SK-N-SH (cell line): ENCODE results near the gene WHAMM. TPM values are rescaled to one million over a fixed set of nuclear protein-coding genes. Genes with fewer than 3 reads are reported as not detected.

Experiments
- CTCF ChIA-PET: fragments of 300-600, 350-600 bp; formaldehyde crosslinking; extraction: SDS; loops from one replicate; lab custom pipeline; 2021; lab: Yijun Ruan, JAX
- POLR2A ChIA-PET: fragments of 350-600 bp; sonication (Branson Sonifier 250); formaldehyde crosslinking; extraction: SDS; loops from one replicate; lab custom pipeline; 2020; ENCODE audit warnings: antibody characterized with exemption, inconsistent platforms; lab: Yijun Ruan, JAX
- DNase-seq: peaks from one replicate; pipeline ENCODE4 v3.0.0; 2012
- H2AFZ ChIP-seq: fragments of 200-600 bp; sonication (generic); 2 replicates; pipeline ENCODE4 v1.8.1; 2016; ENCODE audit warnings: antibody characterized with exemption, mild to moderate bottlenecking, low read depth
- H3F3A ChIP-seq: fragments of 200-600 bp; sonication (generic); replicated peaks from 2 replicates; pipeline ENCODE3; 2016; ENCODE audit warnings: antibody characterized with exemption, mild to moderate bottlenecking; ENCODE audit not compliant: insufficient read depth
- H3K27ac ChIP-seq, 2 experiments: fragments of 200-500 bp in 1 of 2; fragments of 200-600 bp in 1 of 2; sonication (Bioruptor generic) in 1 of 2; sonication (generic), shearing (Covaris generic) in 1 of 2; 2 replicates each; pipeline versions ENCODE4 v1.5.1 to v1.6.1; 2014 to 2016; ENCODE audit warnings: low read depth in 2 of 2, inconsistent platforms in 1 of 2, low read length in 1 of 2, mild to moderate bottlenecking in 1 of 2, mixed read lengths in 1 of 2
- H3K27me3 ChIP-seq: fragments of 200-600 bp; sonication (generic), shearing (Covaris generic); 2 replicates; pipeline ENCODE4 v1.6.1; 2016; ENCODE audit warnings: mixed run types; ENCODE audit not compliant: insufficient read depth
- H3K36me3 ChIP-seq, 2 experiments: fragments of 200-500 bp in 1 of 2; fragments of 200-600 bp in 1 of 2; sonication (Bioruptor generic) in 1 of 2; sonication (generic) in 1 of 2; replicated peaks in 1 of 2; 2 replicates each; pipeline versions ENCODE3 to v1.5.1; 2014 to 2016; ENCODE audit warnings: low read length in 1 of 2, mild to moderate bottlenecking in 1 of 2; ENCODE audit not compliant: insufficient read depth in 2 of 2, control insufficient read depth in 1 of 2
- H3K4me1 ChIP-seq, 2 experiments: fragments of 200-500 bp in 1 of 2; fragments of 200-600 bp in 1 of 2; sonication (Bioruptor generic) in 1 of 2; sonication (generic), shearing (Covaris generic) in 1 of 2; 2 replicates each; pipeline versions ENCODE4 v1.5.1 to v1.6.1; 2014 to 2016; ENCODE audit warnings: low read depth in 1 of 2, low read length in 1 of 2, mixed run types in 1 of 2; ENCODE audit not compliant: insufficient read depth in 2 of 2, control insufficient read depth in 1 of 2
- H3K4me2 ChIP-seq: fragments of 200-600 bp; sonication (generic), shearing (Covaris generic); 2 replicates; pipeline ENCODE4 v1.6.1; 2017; ENCODE audit warnings: mixed run types
- H3K4me3 ChIP-seq, 2 experiments: fragments of 200-500 bp in 1 of 2; fragments of 200-600 bp in 1 of 2; sonication (Bioruptor generic) in 1 of 2; sonication (generic), shearing (Covaris generic) in 1 of 2; 2 replicates each; pipeline versions ENCODE4 v1.5.1 to v1.8.1; 2014 to 2016; ENCODE audit warnings: low read depth in 2 of 2, inconsistent platforms in 1 of 2, low read length in 1 of 2, mild to moderate bottlenecking in 1 of 2, mixed read lengths in 1 of 2, moderate library complexity in 1 of 2
- H3K79me2 ChIP-seq: fragments of 200-600 bp; sonication (generic); 2 replicates; pipeline ENCODE4 v1.8.1; 2017; ENCODE audit warnings: mild to moderate bottlenecking; ENCODE audit not compliant: insufficient read depth
- H3K9ac ChIP-seq: fragments of 200-600 bp; sonication (generic); 2 replicates; pipeline ENCODE4 v1.6.1; 2017; ENCODE audit warnings: mixed run types
- H3K9me2 ChIP-seq: fragments of 200-600 bp; sonication (generic); 2 replicates; pipeline ENCODE4 v1.6.1; 2017; ENCODE audit warnings: mixed run types
- H3K9me3 ChIP-seq: fragments of 200-600 bp; sonication (generic); 2 replicates; pipeline ENCODE4 v1.6.1; 2017; ENCODE audit warnings: mixed run types, mild to moderate bottlenecking, moderate library complexity
- H4K20me1 ChIP-seq: fragments of 200-600 bp; sonication (generic); 2 replicates; pipeline ENCODE4 v1.6.1; 2017; ENCODE audit warnings: mild to moderate bottlenecking, mixed run types; ENCODE audit not compliant: insufficient read depth
- CHD2 ChIP-seq: fragments of 150-350 bp; IDR thresholded peaks from 2 replicates; pipeline ENCODE4 v1.6.1; 2018; ENCODE audit warnings: low read length; ENCODE audit not compliant: partially characterized antibody
- CTCF ChIP-seq: fragments of 200-600 bp; sonication (generic); IDR thresholded peaks from 2 replicates; pipeline ENCODE4 v1.6.1; 2017; ENCODE audit warnings: antibody characterized with exemption, mild to moderate bottlenecking, moderate library complexity
- ELF1 ChIP-seq: IDR thresholded peaks from 2 replicates; pipeline ENCODE4 v1.4.0; 2012
- EP300 ChIP-seq, 2 experiments: IDR thresholded peaks; 2 replicates each; pipeline versions ENCODE4 v1.4.0 to v1.6.1; 2012; ENCODE audit warnings: borderline replicate concordance in 1 of 2, low read depth in 1 of 2, low read length in 1 of 2
- FOSL2 ChIP-seq: IDR thresholded peaks from 2 replicates; pipeline ENCODE4 v1.4.0; 2012; ENCODE audit warnings: low read depth, mild to moderate bottlenecking, moderate library complexity, borderline replicate concordance
- FOXM1 ChIP-seq: IDR thresholded peaks from 2 replicates; pipeline ENCODE4 v1.4.0; 2012; ENCODE audit warnings: low read depth, mild to moderate bottlenecking
- GATA2 ChIP-seq: sonication (generic); formaldehyde crosslinking; IDR thresholded peaks from 2 replicates; pipeline ENCODE4 v1.5.0; 2020; ENCODE audit warnings: mild to moderate bottlenecking, missing genetic modification reagents
- IRF3 ChIP-seq: fragments of 150-350 bp; IDR thresholded peaks from 2 replicates; pipeline ENCODE4 v1.6.1; 2016; ENCODE audit warnings: mild to moderate bottlenecking, low read depth, low read length
- JUND ChIP-seq: IDR thresholded peaks from 2 replicates; pipeline ENCODE4 v1.4.0; 2012
- MEF2A ChIP-seq: IDR thresholded peaks from 2 replicates; pipeline ENCODE4 v1.4.0; 2012; ENCODE audit warnings: low read depth, borderline replicate concordance
- NRF1 ChIP-seq: IDR thresholded peaks from 2 replicates; pipeline ENCODE4 v1.6.1; 2012; ENCODE audit warnings: low read depth, mild to moderate bottlenecking, low read length
- POLR2AphosphoS5 ChIP-seq: IDR thresholded peaks from 2 replicates; pipeline ENCODE4 v1.6.1; 2012; ENCODE audit warnings: low read depth, low read length
- RXRA ChIP-seq: IDR thresholded peaks from 2 replicates; pipeline ENCODE4 v1.4.0; 2012; ENCODE audit warnings: low read depth, mild to moderate bottlenecking, borderline replicate concordance
- SIN3A ChIP-seq: IDR thresholded peaks from 2 replicates; pipeline ENCODE4 v1.6.1; 2012; ENCODE audit warnings: low read depth, mild to moderate bottlenecking, low read length, moderate library complexity, borderline replicate concordance
- SMC3 ChIP-seq: IDR thresholded peaks from 2 replicates; pipeline ENCODE4 v1.6.1; 2012; ENCODE audit warnings: low read depth, low read length, improper control_type of control experiment
- TAF1 ChIP-seq: IDR thresholded peaks from 2 replicates; pipeline ENCODE4 v1.6.1; 2012; ENCODE audit warnings: low read depth, mild to moderate bottlenecking, low read length, moderate library complexity, borderline replicate concordance
- TEAD4 ChIP-seq: IDR thresholded peaks from 2 replicates; pipeline ENCODE4 v1.4.0; 2012; ENCODE audit warnings: mild to moderate bottlenecking, borderline replicate concordance; ENCODE audit not compliant: insufficient read depth
- YY1 ChIP-seq: IDR thresholded peaks from 2 replicates; pipeline ENCODE4 v1.4.0; 2012; ENCODE audit warnings: low read depth, mild to moderate bottlenecking
- ZBTB33 ChIP-seq: IDR thresholded peaks from 2 replicates; pipeline ENCODE4 v1.4.0; 2012; ENCODE audit warnings: low read depth, borderline replicate concordance
- WGBS: methylation state at CpG from one replicate; pipeline ENCODE4 v1.1.6; 2017; ENCODE audit warnings: low lambda C conversion rate; 5-methylcytosine and 5-hydroxymethylcytosine counted together
- polyA plus RNA-seq, 3 experiments: library from polyadenylated mRNA; depleted of rRNA; stranded (reverse); fragments of >200 nt; gene quantifications; 2 replicates each; pipeline ENCODE4 v1.2.3, GENCODE V29; 2012

The WHAMM gene
- polyA plus RNA-seq, 1 of the 3 experiments (the other 2 are of a cell fraction), result 2.3 TPM

- Histone ChIP-seq H3K27me3 (no peaks in the 10 kb centered on the region), H3K9me3 (no peaks in the 10 kb centered on the region), H3K9me2 (no peaks in the 10 kb centered on the region), H3K4me1 (no peaks in the 10 kb centered on the region), H4K20me1 (no peaks in the 10 kb centered on the region), H3K4me2 (no peak overlapping the region), H3F3A (no peaks in the 10 kb centered on the region), H3K79me2 (no peaks in the 10 kb centered on the region), H3K27ac (no peak overlapping the region), H2AFZ (no peak overlapping the region), H3K4me3 (no peak overlapping the region), H3K9ac (no peak overlapping the region), H3K36me3 (peaks cover 2 to 16% of the 10 kb centered on the region in 2 experiments)
- DNase-seq, result no peak
- CTCF ChIA-PET, result interaction anchor here (1.4 kb wide), 1 partner anchor 11 kb away, joined by 5 read pairs; no protein-coding TSS in a partner anchor
- 80% methylated on average over 3 of the region's 3 CpGs for WGBS
- POLR2A ChIA-PET, result no interaction called here
- TF ChIP-seq FOSL2 (no peak), TAF1 (no peak), CHD2 (no peak)
These were observed 34.1 kb downstream of the WHAMM start for GRCh38 chr15:82843566-82843965.

GRCh38 chr15:82845686-82846085 lies 36.3 kb downstream of the WHAMM start:
- Histone ChIP-seq H3K27ac (no peak overlapping the region), H3F3A (no peaks in the 10 kb centered on the region), H3K9me2 (no peaks in the 10 kb centered on the region), H2AFZ (no peak overlapping the region), H3K4me2 (no peak overlapping the region), H3K9me3 (no peaks in the 10 kb centered on the region), H3K4me1 (peaks cover 0 to 14% of the 10 kb centered on the region in 2 experiments; a peak in 1 of 4 replicates), H3K9ac (no peak overlapping the region), H3K36me3 (peaks cover 2 to 7% of the 10 kb centered on the region in 2 experiments), H3K4me3 (no peak overlapping the region), H3K79me2 (no peaks in the 10 kb centered on the region), H3K27me3 (no peaks in the 10 kb centered on the region), H4K20me1 (no peaks in the 10 kb centered on the region)
- no peak for DNase-seq
- TF ChIP-seq GATA2 (CRISPR knock-in tag), result no peak
- no peak for TF ChIP-seq POLR2AphosphoS5
- ChIA-PET CTCF (no interaction called here), POLR2A (no interaction called here)
- WGBS, result 73% methylated on average over 7 of the region's 7 CpGs

GRCh38 chr15:82846621-82847020 lies 37.2 kb downstream of the WHAMM start:
- 79% methylated on average over 4 of the region's 4 CpGs for WGBS
- TF ChIP-seq ZBTB33 (no peak), SIN3A (no peak), EP300 (IDR thresholded peaks at IDR 0.05; ENCODE audit: borderline replicate concordance in 1 of 2, low read depth in 1 of 2, low read length in 1 of 2) (no peak), TEAD4 (no peak), MEF2A (no peak), ELF1 (no peak), POLR2AphosphoS5 (no peak), YY1 (no peak), NRF1 (no peak), JUND (no peak), RXRA (no peak), FOXM1 (no peak), CTCF (no peak), CHD2 (no peak), IRF3 (no peak), SMC3 (no peak)

More at GRCh38 chr15:82846621-82847020, 37.2 kb downstream of the WHAMM start:
- peaks cover 0 to 22% of the 10 kb centered on the region in 2 experiments; a peak in 2 of 4 replicates for H3K4me1 ChIP-seq
- H3K79me2 ChIP-seq, result no peaks in the 10 kb centered on the region
- no peak overlapping the region for H3K9ac ChIP-seq
- H3K9me3 ChIP-seq, result no peaks in the 10 kb centered on the region
- no peak overlapping the region for H3K4me3 ChIP-seq
- no peak for DNase-seq
- CTCF ChIA-PET, result interaction anchor here (6.3 kb wide), 1 partner anchor 154 kb away, joined by 64 read pairs; no protein-coding TSS in a partner anchor
- peaks cover 2 to 5% of the 10 kb centered on the region in 2 experiments for H3K36me3 ChIP-seq
- POLR2A ChIA-PET, result no interaction called here
- no peaks in the 10 kb centered on the region for H3K27me3 ChIP-seq
- no peaks in the 10 kb centered on the region for H3F3A ChIP-seq
- no peaks in the 10 kb centered on the region for H4K20me1 ChIP-seq
- no peak overlapping the region for H2AFZ ChIP-seq
- H3K4me2 ChIP-seq, result no peak overlapping the region
- no peaks in the 10 kb centered on the region for H3K9me2 ChIP-seq
- no peak overlapping the region for H3K27ac ChIP-seq
